ENCODE results near the gene PAX7.
"Not testable (repeated sequence)": the region's sequence is repeated elsewhere in the genome, so short reads cannot be mapped to it uniquely, and the experiment has no call there.

The PAX7 gene

GRCh38 chr1:18630511-18631495, at the start of gene PAX7:
PAX7 (plus strand) TSS chr1:18630846; CDS start chr1:18631604, 758 bp downstream.
- TF ChIP-seq, protein P1, sequence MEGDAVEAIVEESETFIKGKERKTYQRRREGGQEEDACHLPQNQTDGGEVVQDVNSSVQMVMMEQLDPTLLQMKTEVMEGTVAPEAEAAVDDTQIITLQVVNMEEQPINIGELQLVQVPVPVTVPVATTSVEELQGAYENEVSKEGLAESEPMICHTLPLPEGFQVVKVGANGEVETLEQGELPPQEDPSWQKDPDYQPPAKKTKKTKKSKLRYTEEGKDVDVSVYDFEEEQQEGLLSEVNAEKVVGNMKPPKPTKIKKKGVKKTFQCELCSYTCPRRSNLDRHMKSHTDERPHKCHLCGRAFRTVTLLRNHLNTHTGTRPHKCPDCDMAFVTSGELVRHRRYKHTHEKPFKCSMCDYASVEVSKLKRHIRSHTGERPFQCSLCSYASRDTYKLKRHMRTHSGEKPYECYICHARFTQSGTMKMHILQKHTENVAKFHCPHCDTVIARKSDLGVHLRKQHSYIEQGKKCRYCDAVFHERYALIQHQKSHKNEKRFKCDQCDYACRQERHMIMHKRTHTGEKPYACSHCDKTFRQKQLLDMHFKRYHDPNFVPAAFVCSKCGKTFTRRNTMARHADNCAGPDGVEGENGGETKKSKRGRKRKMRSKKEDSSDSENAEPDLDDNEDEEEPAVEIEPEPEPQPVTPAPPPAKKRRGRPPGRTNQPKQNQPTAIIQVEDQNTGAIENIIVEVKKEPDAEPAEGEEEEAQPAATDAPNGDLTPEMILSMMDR (IDR thresholded peaks at IDR 0.05; ENCODE audit: borderline replicate concordance, insufficient read depth, low read depth, low read length), result no peak
- H3K4me3 ChIP-seq (ENCODE audit: low read depth, low read length), result no peak within 1 kb of the TSS

GRCh38 chr1:18581420-18581880, 49.2 kb upstream of the PAX7 start:
- H3K4me3 ChIP-seq (ENCODE audit: low read depth, low read length), result no peak overlapping the region
- TF ChIP-seq, protein P1 (IDR thresholded peaks at IDR 0.05; ENCODE audit: borderline replicate concordance, insufficient read depth, low read depth, low read length), result peak; percentile 93

DNA sequence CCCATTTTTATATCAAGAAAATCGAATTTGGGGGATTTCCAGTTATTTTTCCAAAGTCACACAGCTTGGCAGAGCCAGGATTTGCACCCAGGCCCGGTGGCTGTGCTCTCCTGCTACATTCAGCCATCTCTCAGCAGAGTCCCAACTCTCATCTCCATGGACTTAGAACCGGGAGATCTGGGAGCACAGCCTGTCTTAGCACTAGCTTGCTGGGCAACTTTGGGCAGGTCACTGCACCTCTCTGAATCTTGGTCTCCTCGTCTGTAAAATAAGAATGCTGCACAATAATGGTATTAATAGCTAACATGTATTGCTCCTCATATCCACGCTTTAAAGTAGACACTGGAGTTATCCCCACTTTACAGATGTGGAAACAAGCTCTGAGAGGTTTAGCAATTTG, 47.8 kb upstream of the PAX7 start:
- TF ChIP-seq, protein P1 (IDR thresholded peaks at IDR 0.05; ENCODE audit: borderline replicate concordance, insufficient read depth, low read depth, low read length), result no peak

DNA sequence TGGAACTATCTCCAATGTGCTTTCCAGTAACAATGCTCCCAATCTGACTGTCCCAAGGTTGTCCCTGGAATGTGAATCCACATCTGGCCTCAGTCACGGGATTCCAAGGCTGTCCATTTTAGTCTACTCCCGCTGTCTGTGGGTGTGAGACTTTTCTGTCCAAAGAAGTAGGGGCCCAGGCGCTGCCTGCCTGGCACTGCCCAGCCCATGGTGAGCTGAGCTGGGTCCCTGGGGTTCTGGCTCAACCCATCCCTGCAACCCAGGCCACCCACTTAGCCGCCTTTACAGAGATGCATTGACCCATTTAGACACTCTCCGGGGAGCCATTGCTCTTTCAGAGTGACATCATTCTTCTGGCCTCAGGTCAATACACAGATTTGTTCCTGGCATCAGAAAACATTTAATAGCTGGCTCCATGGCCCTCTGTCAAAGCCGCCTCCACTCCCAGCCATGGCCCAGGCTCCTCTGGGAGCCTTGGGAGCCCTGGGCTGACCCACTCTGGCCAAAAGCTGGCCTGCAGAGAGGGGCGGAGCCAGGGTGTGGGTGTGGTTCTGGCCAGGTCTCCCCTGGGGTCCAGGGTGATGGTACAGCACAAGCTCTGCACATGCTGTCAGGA, 47.2 kb upstream of the PAX7 start:
- TF ChIP-seq, protein P1 (IDR thresholded peaks at IDR 0.05; ENCODE audit: borderline replicate concordance, insufficient read depth, low read depth, low read length), result no peak
- H3K4me3 ChIP-seq (ENCODE audit: low read depth, low read length), result no peak overlapping the region

More for the DNA sequence above, 47.8 kb upstream of the PAX7 start:
- H3K4me3 ChIP-seq (ENCODE audit: low read depth, low read length), result no peak overlapping the region

DNA sequence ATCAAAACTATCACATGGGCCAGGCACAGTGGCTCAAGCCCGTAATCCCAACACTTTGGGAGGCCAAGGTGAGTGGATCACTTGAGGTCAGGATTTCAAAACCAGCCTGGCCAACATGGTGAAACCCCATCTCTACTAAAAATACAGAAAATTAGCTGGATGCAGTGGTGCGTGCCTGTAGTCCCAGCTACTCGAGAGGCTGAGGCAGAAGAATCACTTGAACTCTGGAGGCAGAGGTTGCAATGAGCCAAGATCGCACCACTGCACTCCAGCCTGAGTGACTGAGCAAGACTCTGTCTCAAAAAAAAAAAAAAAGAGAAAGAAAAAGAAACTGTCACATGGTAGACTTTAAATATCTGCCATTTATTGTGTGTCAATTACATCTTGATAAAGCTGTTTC, 44.6 kb upstream of the PAX7 start:
- not testable (repeated sequence) for H3K4me3 ChIP-seq (ENCODE audit: low read depth, low read length)

DNA sequence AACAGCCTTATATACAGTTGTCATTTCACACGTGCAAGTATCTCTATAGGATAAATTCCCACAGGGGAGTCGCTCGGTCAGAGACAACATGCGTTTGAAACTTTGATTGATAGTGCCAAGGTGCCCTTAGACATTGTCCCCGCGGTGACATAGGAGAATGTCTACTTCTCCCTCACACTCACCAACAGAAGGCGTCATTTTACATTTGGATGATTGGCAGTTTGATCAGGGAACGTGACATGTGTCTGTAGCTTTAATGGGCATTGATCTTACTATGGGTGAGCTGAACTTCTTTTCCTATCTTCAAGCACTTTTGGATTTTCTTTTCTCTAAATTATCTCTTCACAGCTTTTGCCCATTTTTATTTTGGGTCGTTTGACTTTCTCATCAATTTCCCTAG, 42.6 kb upstream of the PAX7 start:
- no peak overlapping the region for H3K4me3 ChIP-seq (ENCODE audit: low read depth, low read length)
- TF ChIP-seq, protein P1 (IDR thresholded peaks at IDR 0.05; ENCODE audit: borderline replicate concordance, insufficient read depth, low read depth, low read length), result no peak

DNA sequence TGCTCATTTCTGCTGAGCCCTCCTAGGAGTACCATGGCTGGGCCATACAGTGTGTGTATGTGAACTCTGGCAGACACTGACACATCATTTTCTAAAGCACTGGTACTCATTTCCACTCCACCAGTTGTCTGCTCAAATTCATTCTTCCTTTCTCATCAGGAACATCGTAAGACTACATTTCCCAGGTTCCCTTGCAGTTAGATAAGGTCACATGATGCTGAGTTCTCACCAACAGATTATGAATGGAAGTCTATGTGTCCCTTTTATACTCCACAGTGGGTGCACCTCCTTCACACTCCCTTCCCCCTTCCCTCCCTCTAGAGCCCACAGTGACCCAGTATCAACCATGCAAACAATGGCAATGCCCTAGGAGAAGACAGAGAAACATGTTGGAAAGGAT, 38.3 kb upstream of the PAX7 start:
- H3K4me3 ChIP-seq (ENCODE audit: low read depth, low read length), result no peak overlapping the region
- TF ChIP-seq, protein P1 (IDR thresholded peaks at IDR 0.05; ENCODE audit: borderline replicate concordance, insufficient read depth, low read depth, low read length), result no peak
